GM21367 (cell line): ENCODE data around the gene ODF2.
A peak's percentile ranks its signal among the peaks of the same experiment; 100 is the strongest.
"Not testable (repeated sequence)": the region's sequence is repeated elsewhere in the genome, so short reads cannot be mapped to it uniquely, and the experiment has no call there.

Experiments used
- ATAC-seq: cut with Tn5 transposase; IDR thresholded peaks from one replicate; pipeline ENCODE4 v1.9.1; 2021; ENCODE audit not compliant: unreplicated experiment

Gene ODF2

GRCh38 chr9:128423356-128423755 is 32.5 kb upstream of the ODF2 start:
- not testable (repeated sequence) for ATAC-seq

GRCh38 chr9:128424268-128424780 is 31.5 kb upstream of the ODF2 start:
- no peak for ATAC-seq

- no peak for ATAC-seq
These were observed 26.9 kb upstream of the ODF2 start for GRCh38 chr9:128428644-128429512.

- no peak for ATAC-seq
These were observed 26.2 kb upstream of the ODF2 start for GRCh38 chr9:128429513-128430086.

- ATAC-seq: no peak
These were observed 24.6 kb upstream of the ODF2 start for GRCh38 chr9:128431207-128431606.

GRCh38 chr9:128434340-128434739 is 21.5 kb upstream of the ODF2 start:
- ATAC-seq: no peak

- no peak for ATAC-seq
These were observed 20.2 kb upstream of the ODF2 start for GRCh38 chr9:128435611-128436010.

- ATAC-seq: peak; percentile 53
These were observed 17.3 kb upstream of the ODF2 start for GRCh38 chr9:128438343-128439109.

- ATAC-seq: no peak
These were observed 16.5 kb upstream of the ODF2 start for GRCh38 chr9:128439273-128439672.

GRCh38 chr9:128442150-128442549 is 13.7 kb upstream of the ODF2 start:
- no peak for ATAC-seq

- not testable (repeated sequence) for ATAC-seq
These were observed 9.3 kb upstream of the ODF2 start for GRCh38 chr9:128446505-128446904.

- ATAC-seq: no peak
These were observed 7.1 kb upstream of the ODF2 start for GRCh38 chr9:128448746-128449145.

- no peak for ATAC-seq
These were observed 815 bp upstream of the ODF2 start for GRCh38 chr9:128454991-128455390.

GRCh38 chr9:128456613-128457061 is 831 bp downstream of the ODF2 start:
- ATAC-seq: peak; percentile 30

GRCh38 chr9:128457207-128457606 is 1.4 kb downstream of the ODF2 start:
- ATAC-seq: no peak

GRCh38 chr9:128459011-128459410 is 3.2 kb downstream of the ODF2 start:
- ATAC-seq: no peak

- no peak for ATAC-seq
These were observed 13.3 kb downstream of the ODF2 start for GRCh38 chr9:128469070-128469469.

- ATAC-seq: no peak
These were observed 14.8 kb downstream of the ODF2 start for GRCh38 chr9:128470560-128470959.

- no peak for ATAC-seq
These were observed 17.3 kb downstream of the ODF2 start for GRCh38 chr9:128473104-128473503.

GRCh38 chr9:128475867-128476266 is 20.1 kb downstream of the ODF2 start:
- no peak for ATAC-seq

GRCh38 chr9:128479262-128479661 is 23.5 kb downstream of the ODF2 start:
- no peak for ATAC-seq
